ENCODE results near the gene MYRIP. TPM values are rescaled to one million over a fixed set of nuclear protein-coding genes. Genes with fewer than 3 reads are reported as not detected.
"Not testable (repeated sequence)": the region's sequence is repeated elsewhere in the genome, so short reads cannot be mapped to it uniquely, and the experiment has no call there.

MYRIP gene
- total RNA-seq, 2 experiments from 2014 or later: not detected

- H3K27me3 Mint-ChIP-seq: peaks cover 2% of the 10 kb centered on the region
- H3K27ac Mint-ChIP-seq: no peak overlapping the region
- no peaks in the 10 kb centered on the region for H3K36me3 Mint-ChIP-seq (ENCODE audit: low read depth)
- CTCF ChIA-PET: no interaction called here
- POLR2A ChIA-PET: no interaction called here
- no peaks in the 10 kb centered on the region for H3K9me3 Mint-ChIP-seq
- H3K4me3 Mint-ChIP-seq: no peak overlapping the region
- no peaks in the 10 kb centered on the region for H3K4me1 Mint-ChIP-seq
- no peak for DNase-seq
These were observed 236.7 kb downstream of the MYRIP start for GRCh38 chr3:40046149-40046548.

DNA sequence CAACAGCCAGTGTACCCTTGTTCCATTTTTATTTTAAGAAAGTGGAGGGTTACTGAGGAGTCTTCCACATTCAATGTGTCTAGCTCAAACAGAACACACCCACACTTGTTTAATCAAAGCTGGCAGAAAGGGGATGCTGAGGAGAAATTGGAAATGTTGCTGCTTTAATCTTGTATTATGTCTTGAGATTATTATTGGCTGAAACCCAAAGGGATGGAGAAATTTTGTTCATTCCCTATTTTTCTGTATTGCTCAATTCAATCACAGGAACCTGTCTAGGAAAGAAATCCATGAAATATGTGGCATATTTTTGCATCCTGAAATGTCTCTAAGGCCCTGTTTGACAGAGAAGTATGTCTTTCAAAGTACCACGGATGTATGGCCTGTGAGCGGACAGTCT is 238.0 kb downstream of the MYRIP start:
- no peak overlapping the region for H3K27ac Mint-ChIP-seq
- H3K9me3 Mint-ChIP-seq: no peaks in the 10 kb centered on the region
- no peak overlapping the region for H3K4me3 Mint-ChIP-seq
- peaks cover 3% of the 10 kb centered on the region for H3K27me3 Mint-ChIP-seq
- H3K36me3 Mint-ChIP-seq (ENCODE audit: low read depth): no peaks in the 10 kb centered on the region
- no peak for DNase-seq
- ChIA-PET CTCF (no interaction called here), POLR2A (no interaction called here)
- H3K4me1 Mint-ChIP-seq: no peaks in the 10 kb centered on the region

DNA sequence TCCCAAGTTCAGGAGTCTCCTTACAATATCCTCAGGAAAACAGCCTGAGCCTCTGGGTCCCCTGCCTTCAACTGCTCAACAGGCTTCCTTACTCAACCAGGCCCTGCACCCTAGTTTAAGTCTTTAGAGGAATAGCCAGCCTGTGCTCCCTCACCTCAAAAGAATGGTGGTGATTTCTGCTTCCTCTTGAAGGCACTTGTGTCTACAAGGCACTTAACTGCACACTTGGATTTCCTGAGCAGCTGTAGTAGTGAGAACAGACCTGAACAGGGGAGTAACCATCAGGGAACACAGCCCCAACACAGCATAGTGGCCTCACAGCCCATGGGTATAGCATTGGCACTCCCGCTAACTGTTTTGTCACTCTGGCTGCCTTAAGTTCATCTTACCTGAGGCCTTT is 244.3 kb downstream of the MYRIP start:
- Mint-ChIP-seq H3K4me1 (no peaks in the 10 kb centered on the region), H3K4me3 (no peak overlapping the region), H3K27me3 (peaks cover 3% of the 10 kb centered on the region), H3K36me3 (ENCODE audit: low read depth) (no peaks in the 10 kb centered on the region), H3K27ac (no peak overlapping the region), H3K9me3 (no peaks in the 10 kb centered on the region)
- ChIA-PET POLR2A (no interaction called here), CTCF (no interaction called here)
- DNase-seq: no peak

DNA sequence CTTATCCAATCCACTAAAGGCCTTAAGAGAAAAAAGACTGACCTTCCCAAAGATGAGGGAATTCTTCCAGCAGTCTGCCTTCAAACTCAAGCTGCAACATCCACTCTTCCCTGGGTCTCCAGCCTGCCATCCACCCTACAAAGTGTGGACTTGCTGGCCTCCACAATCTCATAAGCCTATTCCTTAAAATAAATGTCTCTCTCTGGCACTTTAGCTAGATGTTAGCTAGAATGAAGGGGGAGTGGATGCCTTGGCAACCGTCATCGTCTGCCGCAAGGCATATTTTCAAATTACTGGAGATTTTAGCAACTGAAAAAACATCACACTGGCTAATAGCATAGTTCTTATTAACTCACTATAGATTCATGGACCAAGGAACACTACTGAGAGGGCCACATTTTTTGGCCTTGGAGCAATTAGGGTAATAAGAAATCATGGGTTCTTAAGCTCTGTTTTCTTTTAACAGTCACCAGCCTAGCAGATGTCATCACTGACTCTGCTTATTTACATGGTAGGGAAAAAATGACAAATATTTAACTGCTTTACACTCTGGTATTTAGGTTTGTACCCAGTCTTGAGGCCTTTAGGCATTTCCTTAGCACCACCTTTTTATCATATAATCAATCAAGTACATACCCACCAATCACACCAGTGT is 245.3 kb downstream of the MYRIP start:
- POLR2A ChIA-PET: no interaction called here

DNA sequence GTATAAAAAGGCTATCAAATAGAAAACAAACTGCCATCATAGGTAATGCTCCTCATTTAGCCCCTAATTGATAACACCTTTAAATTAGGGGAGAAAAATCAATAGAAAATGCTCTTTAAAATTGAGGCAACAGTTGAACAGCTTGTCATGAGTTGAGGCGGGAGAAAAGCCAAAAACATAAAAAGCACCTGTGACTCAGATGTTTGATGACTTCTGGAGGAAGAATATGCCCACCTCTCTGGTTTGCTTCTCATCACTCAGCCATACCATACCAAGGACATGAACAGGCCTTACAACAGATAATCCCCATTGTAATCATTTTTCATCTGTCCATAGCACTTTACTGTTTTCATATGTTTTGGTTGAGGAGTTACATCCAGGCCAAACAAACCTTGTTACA is 246.0 kb downstream of the MYRIP start:
- CTCF ChIA-PET: no interaction called here
- Mint-ChIP-seq H3K4me3 (no peak overlapping the region), H3K9me3 (no peaks in the 10 kb centered on the region), H3K27ac (no peak overlapping the region), H3K27me3 (peaks cover 5% of the 10 kb centered on the region), H3K36me3 (ENCODE audit: low read depth) (no peaks in the 10 kb centered on the region), H3K4me1 (no peaks in the 10 kb centered on the region)
- DNase-seq: no peak
- POLR2A ChIA-PET: no interaction called here

More for the DNA sequence above, 245.3 kb downstream of the MYRIP start:
- Mint-ChIP-seq H3K27me3 (peaks cover 5% of the 10 kb centered on the region), H3K9me3 (no peaks in the 10 kb centered on the region), H3K4me3 (no peak overlapping the region), H3K36me3 (ENCODE audit: low read depth) (no peaks in the 10 kb centered on the region), H3K4me1 (no peaks in the 10 kb centered on the region), H3K27ac (no peak overlapping the region)
- CTCF ChIA-PET: no interaction called here
- DNase-seq: no peak

GRCh38 chr3:40055956-40056355 is 246.5 kb downstream of the MYRIP start:
- ChIA-PET POLR2A (no interaction called here), CTCF (no interaction called here)
- no peak for DNase-seq
- H3K36me3 Mint-ChIP-seq (ENCODE audit: low read depth): no peaks in the 10 kb centered on the region
- no peaks in the 10 kb centered on the region for H3K4me1 Mint-ChIP-seq
- no peaks in the 10 kb centered on the region for H3K9me3 Mint-ChIP-seq
- peaks cover 4% of the 10 kb centered on the region for H3K27me3 Mint-ChIP-seq
- H3K27ac Mint-ChIP-seq: no peak overlapping the region
- no peak overlapping the region for H3K4me3 Mint-ChIP-seq

- H3K36me3 Mint-ChIP-seq (ENCODE audit: low read depth): no peaks in the 10 kb centered on the region
- CTCF ChIA-PET: interaction anchor here (0.6 kb wide), 1 partner anchor 243 kb away, joined by 4 read pairs; no protein-coding TSS in a partner anchor
- H3K4me3 Mint-ChIP-seq: no peak overlapping the region
- H3K27me3 Mint-ChIP-seq: peaks cover 2% of the 10 kb centered on the region
- H3K4me1 Mint-ChIP-seq: no peaks in the 10 kb centered on the region
- POLR2A ChIA-PET: no interaction called here
- H3K27ac Mint-ChIP-seq: no peak overlapping the region
- no peak for DNase-seq
- H3K9me3 Mint-ChIP-seq: no peaks in the 10 kb centered on the region
These were observed 247.7 kb downstream of the MYRIP start for GRCh38 chr3:40057077-40057476.

DNA sequence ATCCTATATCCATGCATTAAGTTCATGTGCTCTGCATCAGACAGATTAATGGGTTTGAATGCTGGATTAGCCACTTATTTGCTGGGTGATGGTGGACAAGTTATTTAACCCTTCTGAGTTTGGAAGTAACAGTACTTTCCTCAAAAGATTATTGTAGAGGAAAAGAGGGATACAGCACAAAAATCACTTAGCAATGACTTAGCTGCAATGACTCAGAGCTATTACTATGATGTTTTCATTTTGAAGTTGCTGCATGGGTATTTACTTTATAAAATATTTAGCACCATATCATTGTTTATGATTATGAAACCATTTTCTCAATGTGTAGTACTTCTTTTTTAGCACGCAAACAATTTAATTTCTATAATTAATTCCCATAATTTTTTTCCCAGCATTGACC is 248.4 kb downstream of the MYRIP start:
- Mint-ChIP-seq H3K36me3 (ENCODE audit: low read depth) (no peaks in the 10 kb centered on the region), H3K4me1 (no peaks in the 10 kb centered on the region), H3K27ac (no peak overlapping the region), H3K4me3 (no peak overlapping the region), H3K9me3 (no peaks in the 10 kb centered on the region), H3K27me3 (peaks cover 2% of the 10 kb centered on the region)
- ChIA-PET POLR2A (no interaction called here), CTCF (no interaction called here)
- DNase-seq: no peak

DNA sequence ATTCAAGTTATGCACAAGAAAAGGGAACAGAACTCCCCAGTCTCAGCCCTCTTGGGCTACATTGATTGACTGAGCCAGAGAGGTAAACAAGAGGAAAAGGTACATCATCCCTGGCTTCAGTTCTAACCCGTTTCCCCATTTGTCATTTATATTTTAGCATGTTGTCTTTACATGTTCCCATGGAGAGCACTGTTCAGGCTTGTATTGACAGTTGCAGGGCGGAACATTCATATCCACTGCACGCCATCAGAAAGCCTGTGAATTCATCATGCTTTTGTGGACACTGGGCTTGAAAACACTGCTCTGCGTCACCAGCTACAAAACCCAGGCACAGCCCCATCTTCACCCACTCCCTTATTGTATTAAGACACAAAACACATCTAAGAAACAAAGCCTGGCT is 259.2 kb downstream of the MYRIP start:
- Mint-ChIP-seq H3K36me3 (ENCODE audit: low read depth) (no peaks in the 10 kb centered on the region), H3K27ac (no peak overlapping the region), H3K4me3 (no peak overlapping the region), H3K27me3 (peaks cover 7% of the 10 kb centered on the region), H3K9me3 (no peaks in the 10 kb centered on the region), H3K4me1 (no peaks in the 10 kb centered on the region)
- CTCF ChIA-PET: no interaction called here
- DNase-seq: no peak
- POLR2A ChIA-PET: no interaction called here

DNA sequence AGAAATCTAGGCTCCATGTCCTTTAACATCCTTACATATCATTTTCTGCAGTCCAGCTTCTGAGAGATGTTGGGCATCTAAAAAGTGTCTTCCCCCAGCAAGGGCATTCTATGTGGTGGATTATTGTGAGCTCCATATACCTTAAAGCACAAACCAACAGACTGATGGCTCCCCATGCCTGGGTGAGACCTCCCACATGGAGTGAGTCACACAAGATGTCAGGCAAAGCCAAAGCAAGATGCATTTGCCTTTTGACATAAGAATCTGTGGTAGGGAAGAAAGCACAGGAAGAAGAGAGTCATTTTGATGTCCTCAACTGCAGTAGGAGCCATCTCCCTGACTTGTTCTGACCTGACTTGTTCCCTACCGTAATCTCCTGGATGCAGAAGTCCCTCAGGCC is 261.4 kb downstream of the MYRIP start:
- Mint-ChIP-seq H3K27me3 (peaks cover 7% of the 10 kb centered on the region), H3K27ac (no peak overlapping the region), H3K4me1 (no peaks in the 10 kb centered on the region), H3K36me3 (ENCODE audit: low read depth) (no peaks in the 10 kb centered on the region), H3K9me3 (no peaks in the 10 kb centered on the region), H3K4me3 (no peak overlapping the region)
- ChIA-PET CTCF (interaction anchor here (0.7 kb wide), 1 partner anchor 50 kb away, joined by 3 read pairs; no protein-coding TSS in a partner anchor), POLR2A (no interaction called here)
- DNase-seq: no peak

DNA sequence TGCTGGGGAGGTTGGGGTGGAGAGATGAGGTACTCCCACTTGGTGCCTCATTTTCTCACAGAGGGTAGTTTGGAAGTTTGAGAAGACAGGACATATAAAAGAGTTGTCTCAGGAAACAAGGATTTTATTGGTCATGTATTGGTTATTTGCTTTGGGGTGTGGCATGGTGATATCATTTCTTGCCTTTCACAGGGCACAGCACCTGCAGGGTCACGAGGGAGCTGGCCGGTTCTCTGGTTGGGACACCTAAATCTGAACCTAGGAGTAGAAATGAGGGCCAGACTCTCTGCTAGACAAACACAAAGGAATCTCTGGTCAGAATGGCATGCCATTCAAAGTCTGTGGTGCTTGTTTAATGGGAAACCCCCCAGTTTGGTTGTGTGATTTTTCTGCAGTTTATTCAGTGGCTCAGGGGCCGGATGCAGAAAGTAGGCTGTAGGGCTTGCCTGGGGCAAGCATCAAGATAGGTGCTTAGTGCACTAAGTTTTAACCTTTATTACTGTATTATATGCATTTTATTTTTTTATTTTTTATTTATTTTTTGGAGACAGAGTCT is 262.4 kb downstream of the MYRIP start:
- DNase-seq: no peak
- Mint-ChIP-seq H3K9me3 (no peaks in the 10 kb centered on the region), H3K4me1 (no peaks in the 10 kb centered on the region), H3K4me3 (no peak overlapping the region), H3K27ac (no peak overlapping the region), H3K27me3 (peaks cover 7% of the 10 kb centered on the region), H3K36me3 (ENCODE audit: low read depth) (no peaks in the 10 kb centered on the region)
- ChIA-PET POLR2A (no interaction called here), CTCF (no interaction called here)

- Mint-ChIP-seq H3K4me1 (no peaks in the 10 kb centered on the region), H3K27me3 (peaks cover 7% of the 10 kb centered on the region), H3K4me3 (no peak overlapping the region), H3K36me3 (ENCODE audit: low read depth) (no peaks in the 10 kb centered on the region), H3K9me3 (no peaks in the 10 kb centered on the region), H3K27ac (no peak overlapping the region)
- ChIA-PET POLR2A (no interaction called here), CTCF (no interaction called here)
- DNase-seq: no peak
These were observed 264.1 kb downstream of the MYRIP start for GRCh38 chr3:40073310-40074007.

DNA sequence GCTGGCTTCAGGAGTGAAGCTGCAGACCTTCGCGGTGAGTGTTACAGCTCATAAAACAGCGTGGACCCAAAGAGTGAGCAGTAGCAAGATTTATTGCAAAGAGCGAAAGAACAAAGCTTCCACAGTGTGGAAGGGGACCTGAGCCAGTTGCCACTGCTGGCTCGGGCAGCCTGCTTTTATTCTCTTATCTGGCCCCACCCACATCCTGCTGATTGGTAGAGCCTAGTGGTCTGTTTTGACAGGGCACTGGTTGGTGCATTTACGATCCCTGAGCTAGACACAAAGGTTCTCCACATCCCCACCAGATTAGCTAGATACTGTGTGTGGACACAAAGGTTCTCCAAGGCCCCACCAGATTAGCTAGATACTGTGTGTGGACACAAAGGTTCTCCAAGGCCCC is 267.7 kb downstream of the MYRIP start:
- DNase-seq; H3K4me1 Mint-ChIP-seq; H3K4me3 Mint-ChIP-seq; H3K9me3 Mint-ChIP-seq; H3K27me3 Mint-ChIP-seq; H3K27ac Mint-ChIP-seq; CTCF ChIA-PET; H3K36me3 Mint-ChIP-seq (ENCODE audit: low read depth): not testable (repeated sequence)
- POLR2A ChIA-PET: interaction anchor here (0.6 kb wide), 1 partner anchor 106 kb away, joined by 3 read pairs; no protein-coding TSS in a partner anchor

All from activated CD4-positive, alpha-beta T cell treated with anti-CD3 and anti-CD28 coated beads, Interleukin-2, amount 10 ng/mL, durations not matched to agents 7 days and 5 days (primary cell).